HUES48 (cell line): ENCODE data around the gene PODNL1.

Source experiments
- H3K27ac ChIP-seq: one replicate; pipeline ENCODE4 v1.7.0; 2013; ENCODE audit warnings: low read depth, low read length, inconsistent platforms
- H3K27me3 ChIP-seq: 2 replicates; pipeline ENCODE4 v1.6.1; 2013; ENCODE audit warnings: mild to moderate bottlenecking, low read length; ENCODE audit not compliant: control insufficient read depth, insufficient read depth
- H3K36me3 ChIP-seq: 2 replicates; pipeline ENCODE4 v1.6.1; 2013; ENCODE audit warnings: low read length; ENCODE audit not compliant: control insufficient read depth, insufficient read depth
- H3K4me1 ChIP-seq: 2 replicates; pipeline ENCODE4 v1.6.1; 2013; ENCODE audit warnings: mild to moderate bottlenecking, low read length; ENCODE audit not compliant: control insufficient read depth, insufficient read depth
- H3K4me3 ChIP-seq: 2 replicates; pipeline ENCODE4 v1.5.1; 2013; ENCODE audit warnings: mild to moderate bottlenecking, low read depth, low read length
- H3K9ac ChIP-seq: 2 replicates; pipeline ENCODE4 v1.6.1; 2013; ENCODE audit warnings: mild to moderate bottlenecking, low read depth, low read length, moderate library complexity
- H3K9me3 ChIP-seq: 2 replicates; pipeline ENCODE4 v1.6.1; 2013; ENCODE audit warnings: low read length; ENCODE audit not compliant: control insufficient read depth, insufficient read depth

The PODNL1 gene

DNA sequence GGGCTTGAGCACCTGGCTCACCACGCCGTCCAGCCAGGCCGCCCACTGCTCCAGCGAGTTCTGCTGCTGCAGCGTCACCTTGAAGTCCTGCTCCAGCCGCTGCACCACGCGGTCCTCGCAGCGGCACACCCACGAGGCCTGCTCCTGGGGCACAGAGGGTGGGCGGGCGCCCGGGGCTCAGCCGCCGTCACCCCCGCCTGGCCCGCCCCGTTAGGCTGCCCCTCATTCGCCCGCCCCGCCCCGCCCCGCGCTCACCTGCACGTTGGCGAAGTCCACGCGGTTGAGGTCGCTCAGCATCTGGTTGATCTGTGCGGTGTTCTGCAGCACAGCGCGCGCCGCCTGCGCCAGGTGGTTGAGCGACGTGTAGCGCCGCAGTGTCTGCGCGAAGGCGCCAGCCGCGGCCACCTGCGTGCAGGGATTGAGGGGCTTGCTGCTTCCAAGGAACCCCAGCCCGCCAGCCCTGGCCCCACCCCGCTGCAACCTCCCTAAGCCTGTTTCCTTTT, 25.4 kb upstream of the PODNL1 start:
- peak overlapping the region; percentile 65 for H3K4me3 ChIP-seq
- H3K27me3 ChIP-seq, result peaks cover 3% of the 10 kb centered on the region; the same call in 1 of the 2 replicates
- H3K27ac ChIP-seq, result no peak overlapping the region
- 0 out of 2 replicates have a peak overlapping the region, but pooled peaks have one; percentile 63 for H3K9ac ChIP-seq
- H3K4me1 ChIP-seq, result no peaks in the 10 kb centered on the region
- H3K9me3 ChIP-seq, result no peaks in the 10 kb centered on the region
- H3K36me3 ChIP-seq, result peaks cover 60% of the 10 kb centered on the region

DNA sequence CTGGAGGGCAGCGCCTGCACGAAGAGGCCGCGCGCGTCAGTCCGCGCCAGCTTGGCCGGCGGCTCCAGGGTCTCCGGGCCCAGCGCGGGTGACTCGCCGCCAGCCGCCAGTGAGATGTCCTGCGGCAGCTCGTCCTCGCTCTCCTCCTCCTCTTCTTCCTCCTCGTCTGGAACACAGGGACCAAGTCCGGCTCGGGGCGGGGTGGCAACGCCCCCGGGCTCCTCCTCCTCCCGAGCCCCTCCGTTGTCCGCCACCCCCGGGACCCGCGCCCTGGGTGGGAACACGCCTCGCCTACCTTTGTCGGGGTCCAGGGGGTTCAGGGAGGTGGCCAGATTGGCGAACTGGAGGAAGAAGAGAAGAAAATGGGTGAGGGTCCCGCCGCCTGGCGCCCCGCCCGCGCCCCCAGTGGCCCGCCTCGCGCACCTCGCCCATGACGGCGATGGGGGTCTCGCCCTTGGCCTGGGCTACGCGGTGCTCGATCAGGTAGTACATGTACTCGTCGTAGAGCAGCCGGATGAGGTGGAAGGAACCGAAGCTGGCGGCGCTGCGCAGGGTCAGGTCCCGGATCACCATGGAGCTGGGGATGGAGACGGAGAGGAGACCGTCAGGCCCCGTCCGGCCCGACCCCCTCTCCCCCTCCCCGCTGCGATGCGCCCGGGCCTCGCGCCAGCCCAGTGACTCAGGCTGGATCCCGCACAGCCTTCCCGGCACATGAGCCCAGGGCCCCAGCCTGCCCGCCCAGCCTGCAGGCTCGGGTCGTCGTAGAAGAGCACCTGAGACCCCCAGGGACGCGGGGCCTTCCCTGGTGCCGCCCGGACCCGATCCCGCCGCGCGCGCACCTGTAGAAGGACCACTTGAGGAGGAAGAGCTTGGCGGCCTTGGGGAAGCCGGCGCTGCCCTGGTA, 24.7 kb upstream of the PODNL1 start:
- Histone ChIP-seq H3K9me3 (no peaks in the 10 kb centered on the region), H3K36me3 (peaks cover 60% of the 10 kb centered on the region), H3K4me3 (peak overlapping the region; percentile 65), H3K27ac (no peak overlapping the region), H3K9ac (0 out of 2 replicates have a peak overlapping the region, but pooled peaks have one; percentile 63), H3K4me1 (no peaks in the 10 kb centered on the region), H3K27me3 (peaks cover 3% of the 10 kb centered on the region; the same call in 1 of the 2 replicates)

DNA sequence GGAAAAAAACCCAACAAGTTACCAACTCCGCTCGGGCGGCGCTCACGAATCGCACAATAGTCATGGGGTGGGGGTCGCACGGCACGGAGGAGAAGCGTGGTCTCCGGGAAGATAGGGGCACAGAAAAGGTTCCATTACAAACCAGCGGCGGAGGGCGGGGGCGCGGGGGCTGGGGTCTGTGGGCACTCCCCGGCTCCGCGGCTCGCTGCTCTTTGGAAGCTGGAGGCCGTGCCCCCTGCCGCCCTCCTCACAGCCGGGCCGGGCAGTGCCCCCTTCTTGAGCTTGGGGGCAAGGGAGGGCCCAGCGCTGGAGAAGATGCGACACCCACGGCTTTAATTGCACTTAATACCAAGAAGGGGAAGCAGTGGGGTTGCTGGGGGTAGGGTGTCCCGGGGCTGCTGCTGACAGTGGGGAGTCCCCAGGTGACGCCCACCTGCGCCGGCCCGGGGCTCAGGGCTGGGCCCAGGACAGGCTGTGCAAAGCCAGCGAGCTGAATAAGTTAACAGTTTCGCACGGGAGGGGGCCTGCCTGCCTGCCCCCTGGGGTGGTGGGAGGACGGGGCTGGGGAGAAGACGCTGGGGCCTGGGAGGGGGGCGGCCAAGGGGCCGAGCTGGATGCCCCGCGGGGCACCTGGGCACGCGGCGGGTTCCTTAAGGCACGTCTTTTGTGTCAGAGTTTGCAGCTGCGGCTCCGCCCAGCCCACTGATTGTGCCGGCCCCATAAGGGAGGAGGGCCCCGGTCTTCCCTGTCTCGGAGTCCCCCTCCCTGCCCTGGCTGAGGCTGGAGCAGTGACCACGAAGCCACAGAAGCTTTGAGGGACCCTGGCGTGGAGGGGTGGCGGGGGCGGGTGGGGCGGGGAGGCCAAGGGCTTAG, 23.8 kb upstream of the PODNL1 start:
- H3K36me3 ChIP-seq, result peaks cover 62% of the 10 kb centered on the region
- H3K27me3 ChIP-seq, result peaks cover 3% of the 10 kb centered on the region; the same call in 1 of the 2 replicates
- no peaks in the 10 kb centered on the region for H3K4me1 ChIP-seq
- peak overlapping the region; percentile 65; the same call in 1 of the 2 replicates for H3K4me3 ChIP-seq
- no peak overlapping the region for H3K9ac ChIP-seq
- peak overlapping the region; percentile 35 for H3K27ac ChIP-seq
- H3K9me3 ChIP-seq, result no peaks in the 10 kb centered on the region

DNA sequence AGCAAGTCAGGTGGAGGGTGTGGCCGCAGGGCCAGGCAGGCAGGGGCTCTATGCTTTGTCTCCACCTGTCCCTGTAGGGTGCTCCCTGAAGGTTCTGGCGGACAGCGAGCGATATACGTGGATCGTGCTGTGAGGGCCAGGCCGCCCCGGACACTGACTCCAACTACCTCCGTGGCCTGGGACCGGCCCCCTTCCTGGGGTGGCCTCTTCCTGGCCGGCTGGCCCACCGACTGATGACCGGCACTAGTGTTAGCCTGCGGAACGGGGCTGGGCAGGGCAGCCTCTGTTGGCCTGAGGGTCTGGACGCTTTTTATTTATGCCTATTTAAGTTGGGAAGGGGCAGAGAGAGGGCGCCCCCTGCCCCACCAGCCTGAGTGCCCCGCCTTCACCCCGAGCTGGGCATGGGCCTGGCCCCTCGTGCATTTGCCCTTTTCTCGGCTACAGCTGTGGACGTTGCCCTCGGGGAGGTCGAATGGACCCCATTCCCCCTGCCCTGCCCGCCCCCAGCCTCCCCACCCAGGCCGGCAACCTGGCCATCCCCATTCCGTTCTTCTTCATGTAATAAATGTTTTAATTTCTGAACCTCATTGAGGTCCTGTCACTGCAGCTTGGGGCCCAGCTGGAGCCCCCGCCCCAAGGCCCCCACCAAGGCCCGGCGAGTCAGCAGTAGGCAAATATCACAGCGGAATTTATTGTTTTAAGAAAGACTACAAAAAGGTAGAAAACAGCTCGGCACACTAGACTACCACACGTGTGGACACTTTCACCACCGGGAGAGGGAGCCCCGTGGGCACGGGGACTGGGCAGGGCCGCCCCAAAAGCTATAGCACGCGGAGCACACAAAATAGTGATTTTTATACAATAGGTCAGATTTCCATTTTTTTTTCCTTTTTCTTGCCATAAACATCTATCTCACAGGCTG, 22.9 kb upstream of the PODNL1 start:
- Histone ChIP-seq H3K36me3 (peaks cover 63% of the 10 kb centered on the region), H3K9ac (no peak overlapping the region), H3K4me1 (no peaks in the 10 kb centered on the region), H3K9me3 (no peaks in the 10 kb centered on the region), H3K27me3 (peaks cover 3% of the 10 kb centered on the region; the same call in 1 of the 2 replicates), H3K4me3 (no peak overlapping the region), H3K27ac (no peak overlapping the region)

DNA sequence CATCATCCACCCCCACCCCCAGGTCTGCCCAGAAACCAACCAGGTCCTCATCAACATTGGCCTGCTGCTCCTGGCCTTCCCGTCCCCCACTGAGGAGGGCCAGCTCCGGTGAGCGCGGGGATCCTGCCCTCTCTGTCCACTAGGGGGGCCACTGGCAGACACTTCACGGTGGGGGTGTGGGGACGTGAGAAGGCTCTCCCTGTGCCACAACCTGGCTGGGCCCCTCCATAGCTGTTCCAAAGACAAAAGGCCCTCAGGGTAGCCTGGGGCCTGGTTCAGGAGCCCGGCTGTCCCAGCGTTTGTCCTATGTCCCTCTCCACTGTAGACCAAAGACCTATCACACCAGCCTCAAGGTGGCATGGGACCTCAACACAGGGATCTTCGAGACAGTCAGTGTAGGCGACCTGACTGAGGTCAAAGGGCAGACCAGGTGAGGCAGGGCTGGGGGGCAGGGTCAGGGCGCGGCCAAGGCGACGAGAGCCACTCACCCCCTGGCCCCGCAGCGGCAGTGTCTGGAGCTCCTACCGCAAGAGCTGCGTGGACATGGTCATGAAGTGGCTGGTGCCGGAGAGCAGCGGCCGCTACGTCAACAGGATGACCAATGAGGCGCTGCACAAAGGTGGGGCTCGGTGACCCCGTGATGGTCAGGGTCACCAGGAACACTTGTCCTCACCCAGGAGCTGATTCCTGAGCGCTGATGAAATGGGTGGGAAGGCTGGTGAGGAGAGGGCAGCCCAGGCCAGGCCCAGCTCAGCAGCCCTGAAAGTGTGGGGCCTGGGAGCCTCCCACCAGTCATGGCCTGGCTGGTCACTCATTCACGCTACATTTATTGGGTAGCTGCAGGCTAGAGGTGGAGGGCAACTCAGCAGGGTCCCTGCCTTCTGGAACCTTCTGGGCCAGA, 22.0 kb upstream of the PODNL1 start:
- H3K4me1 ChIP-seq, result no peaks in the 10 kb centered on the region
- peaks cover 3% of the 10 kb centered on the region; the same call in 1 of the 2 replicates for H3K27me3 ChIP-seq
- H3K27ac ChIP-seq, result no peak overlapping the region
- H3K4me3 ChIP-seq, result no peak overlapping the region
- no peaks in the 10 kb centered on the region for H3K9me3 ChIP-seq
- H3K36me3 ChIP-seq, result peaks cover 68% of the 10 kb centered on the region
- H3K9ac ChIP-seq, result no peak overlapping the region

DNA sequence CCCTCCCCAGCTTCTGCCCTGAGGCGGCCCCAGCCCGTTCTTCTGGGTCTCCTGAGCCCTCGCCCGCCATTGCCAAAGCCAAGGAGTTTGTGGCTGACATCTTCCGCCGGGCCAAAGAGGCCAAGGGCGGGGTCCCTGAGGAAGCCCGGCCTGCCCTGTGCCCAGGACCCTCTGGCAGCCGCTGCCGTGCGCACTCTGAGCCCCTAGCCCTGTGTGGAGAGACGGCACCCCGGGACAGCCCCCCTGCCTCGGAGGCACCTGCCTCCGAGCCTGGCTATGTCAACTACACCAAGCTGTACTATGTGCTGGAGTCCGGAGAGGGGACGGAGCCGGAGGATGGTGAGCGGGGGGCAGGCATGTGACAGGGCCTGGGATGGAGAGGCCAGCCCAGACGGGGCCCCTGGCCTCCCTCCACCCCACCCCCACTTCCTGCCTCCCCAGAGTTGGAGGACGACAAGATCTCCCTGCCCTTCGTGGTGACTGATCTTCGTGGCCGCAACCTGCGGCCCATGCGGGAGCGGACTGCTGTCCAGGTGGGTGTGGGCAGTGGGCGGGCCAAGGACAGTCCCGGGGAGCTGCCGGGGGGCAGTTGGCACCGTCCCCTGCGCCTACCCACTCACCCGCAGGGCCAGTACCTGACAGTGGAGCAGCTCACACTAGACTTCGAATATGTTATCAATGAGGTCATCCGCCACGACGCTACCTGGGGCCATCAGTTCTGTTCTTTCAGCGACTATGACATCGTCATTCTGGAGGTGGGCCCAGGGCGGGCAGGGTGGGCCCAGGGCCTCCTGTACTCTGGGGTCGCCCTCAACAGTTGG, 21.1 kb upstream of the PODNL1 start:
- Histone ChIP-seq H3K9ac (no peak overlapping the region), H3K9me3 (no peaks in the 10 kb centered on the region), H3K27me3 (peaks cover 3% of the 10 kb centered on the region; the same call in 1 of the 2 replicates), H3K36me3 (peaks cover 70% of the 10 kb centered on the region), H3K27ac (no peak overlapping the region), H3K4me1 (no peaks in the 10 kb centered on the region), H3K4me3 (no peak overlapping the region)

DNA sequence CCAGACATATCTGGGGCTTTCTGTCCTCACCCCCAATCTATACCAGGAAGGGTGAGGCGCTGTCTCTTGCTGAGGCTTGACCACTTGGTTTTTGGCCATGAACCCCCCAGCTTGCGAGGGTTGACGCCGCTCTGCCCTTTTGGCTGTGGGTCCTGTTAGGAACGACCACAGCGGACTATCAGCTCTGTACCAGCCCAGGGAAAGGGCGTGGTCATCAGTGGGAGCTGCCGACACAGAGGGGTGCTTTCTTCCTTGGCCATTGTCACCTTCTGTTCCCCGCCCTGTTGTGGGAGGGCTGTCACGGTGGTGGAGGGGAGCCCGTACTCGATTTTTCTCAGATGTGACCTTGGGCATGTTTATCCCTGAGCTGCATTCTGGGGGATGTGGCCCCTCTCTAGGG, 19.8 kb upstream of the PODNL1 start:
- H3K27ac ChIP-seq, result no peak overlapping the region
- H3K36me3 ChIP-seq, result peaks cover 76% of the 10 kb centered on the region
- no peaks in the 10 kb centered on the region for H3K9me3 ChIP-seq
- peaks cover 4% of the 10 kb centered on the region; the same call in 1 of the 2 replicates for H3K4me1 ChIP-seq
- H3K9ac ChIP-seq, result no peak overlapping the region
- no peaks in the 10 kb centered on the region; the same call in 1 of the 2 replicates for H3K27me3 ChIP-seq
- no peak overlapping the region for H3K4me3 ChIP-seq

DNA sequence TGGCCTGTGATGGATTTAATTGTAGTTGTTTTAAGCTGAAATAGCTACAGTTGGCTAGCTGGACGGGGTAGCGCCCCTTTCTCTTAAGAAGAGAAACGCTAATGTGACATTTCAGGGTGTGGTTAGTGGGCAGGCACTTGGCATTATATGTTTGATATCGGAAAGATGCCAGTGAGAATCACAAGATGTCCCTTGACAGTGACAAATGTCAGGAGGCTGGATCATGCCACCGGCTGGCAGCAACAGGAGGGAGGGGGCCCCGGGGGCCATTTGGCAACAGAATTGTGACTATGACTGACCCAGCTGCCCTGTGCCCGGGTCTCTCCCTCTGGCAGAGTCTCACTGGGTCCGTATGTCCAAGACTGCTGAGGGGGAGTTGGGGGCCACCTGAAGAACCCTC, 18.8 kb upstream of the PODNL1 start:
- H3K9me3 ChIP-seq, result no peaks in the 10 kb centered on the region
- no peak overlapping the region for H3K4me3 ChIP-seq
- peaks cover 76% of the 10 kb centered on the region for H3K36me3 ChIP-seq
- H3K4me1 ChIP-seq, result peaks cover 4% of the 10 kb centered on the region; the same call in 1 of the 2 replicates
- no peaks in the 10 kb centered on the region for H3K27me3 ChIP-seq
- no peak overlapping the region for H3K9ac ChIP-seq
- no peak overlapping the region for H3K27ac ChIP-seq

DNA sequence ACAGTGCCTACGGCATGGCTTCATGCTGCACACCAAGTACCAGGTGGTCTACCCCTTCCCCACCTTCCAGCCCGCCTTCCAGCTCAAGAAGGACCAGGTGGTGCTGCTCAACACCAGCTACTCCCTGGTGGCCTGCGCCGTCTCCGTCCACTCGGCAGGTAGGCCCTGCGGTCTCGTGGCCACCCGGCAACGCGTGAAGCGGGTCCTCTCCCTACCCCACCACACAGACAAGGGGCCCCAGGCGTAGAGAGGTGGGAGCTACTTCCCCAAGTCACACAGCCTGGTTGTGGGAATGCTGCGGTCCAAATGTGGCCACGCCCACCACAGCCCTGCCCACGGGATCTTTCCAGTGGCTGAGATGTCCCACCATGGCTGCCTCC, 18.1 kb upstream of the PODNL1 start:
- Histone ChIP-seq H3K9ac (no peak overlapping the region), H3K4me3 (no peak overlapping the region), H3K36me3 (peaks cover 73% of the 10 kb centered on the region), H3K9me3 (no peaks in the 10 kb centered on the region), H3K4me1 (peaks cover 4% of the 10 kb centered on the region; the same call in 1 of the 2 replicates), H3K27ac (no peak overlapping the region), H3K27me3 (no peaks in the 10 kb centered on the region)
